Keratinocyte (primary cell): ENCODE results near the gene CDHR3. TPM values are rescaled to one million over a fixed set of nuclear protein-coding genes. Genes with fewer than 3 reads are reported as not detected.

Source experiments
- DNase-seq: peaks from one replicate; pipeline ENCODE4 v3.0.0-alpha.2; 2011; ENCODE audit warnings: low read depth, missing footprints, low spot score
- FAIRE-seq: peaks from 2 replicates; lab custom pipeline; 2011; peaks lifted over from hg19 to GRCh38; lab: Jason Lieb, UNC
- H2AFZ ChIP-seq: 2 replicates; pipeline ENCODE4 v1.6.0; 2012; ENCODE audit warnings: low read length, control low read depth, inconsistent platforms; ENCODE audit not compliant: control insufficient read depth
- H3K27ac ChIP-seq: 2 replicates; pipeline ENCODE4 v1.5.1; 2011; ENCODE audit warnings: low read length; ENCODE audit not compliant: control insufficient read depth, insufficient read depth
- H3K27me3 ChIP-seq: 3 replicates; pipeline ENCODE4 v1.6.0; 2011; ENCODE audit warnings: low read length; ENCODE audit not compliant: control insufficient read depth, insufficient read depth; ENCODE audit errors: extremely low read depth
- H3K36me3 ChIP-seq, 2 experiments: 2 replicates in 1 of 2; 3 replicates in 1 of 2; pipeline ENCODE4 v1.5.1; 2011; ENCODE audit warnings: low read length in 2 of 2, mild to moderate bottlenecking in 1 of 2; ENCODE audit not compliant: control insufficient read depth in 2 of 2, insufficient read depth in 2 of 2; ENCODE audit errors: extremely low read depth in 1 of 2
- H3K4me1 ChIP-seq: 3 replicates; pipeline ENCODE4 v1.5.1; 2011; ENCODE audit warnings: low read length; ENCODE audit not compliant: control insufficient read depth, insufficient read depth; ENCODE audit errors: extremely low read depth
- H3K4me2 ChIP-seq: 3 replicates; pipeline ENCODE4 v1.6.0; 2011; ENCODE audit warnings: low read depth, low read length; ENCODE audit not compliant: control insufficient read depth, insufficient read depth; ENCODE audit errors: extremely low read depth
- H3K4me3 ChIP-seq, 3 experiments: fragments of 200-600 bp in 1 of 3; sonication (generic) in 1 of 3; 2 replicates in 2 of 3; 3 replicates in 1 of 3; pipeline ENCODE4 v1.5.1; 2011 to 2016; ENCODE audit warnings: low read length in 3 of 3, mild to moderate bottlenecking in 3 of 3, control low read depth in 2 of 3, inconsistent platforms in 1 of 3, low read depth in 1 of 3, mixed read lengths in 1 of 3, mixed run types in 1 of 3, moderate library complexity in 1 of 3; ENCODE audit not compliant: control insufficient read depth in 2 of 3, insufficient read depth in 2 of 3; ENCODE audit errors: extremely low read depth in 1 of 3
- H3K79me2 ChIP-seq: 2 replicates; pipeline ENCODE4 v1.6.0; 2012; ENCODE audit warnings: low read length; ENCODE audit not compliant: control insufficient read depth, insufficient read depth
- H3K9ac ChIP-seq: 3 replicates; pipeline ENCODE4 v1.6.0; 2011; ENCODE audit warnings: low read length; ENCODE audit not compliant: control insufficient read depth, insufficient read depth; ENCODE audit errors: extremely low read depth
- H3K9me1 ChIP-seq: 3 replicates; pipeline ENCODE4 v1.6.0; 2011; ENCODE audit warnings: low read length; ENCODE audit not compliant: control insufficient read depth, insufficient read depth; ENCODE audit errors: extremely low read depth
- H3K9me3 ChIP-seq: 2 replicates; pipeline ENCODE4 v1.5.1; 2012; ENCODE audit warnings: low read depth, low read length; ENCODE audit not compliant: control insufficient read depth
- H4K20me1 ChIP-seq: 3 replicates; pipeline ENCODE4 v1.6.0; 2011; ENCODE audit warnings: low read length; ENCODE audit not compliant: control insufficient read depth, insufficient read depth; ENCODE audit errors: extremely low read depth
- EZH2 ChIP-seq: IDR thresholded peaks from one replicate; pipeline ENCODE4 v1.6.1; 2012; ENCODE audit warnings: inconsistent platforms, mild to moderate bottlenecking, low read length, moderate library complexity
- dilution Hi-C: fragments of 300-500 bp; cut with MboI; formaldehyde crosslinking; loops from one replicate; pipeline ENCODE4 v1.7.0; 2020; ENCODE audit warnings: low sequenced_read_pairs; ENCODE audit not compliant: extremely low pct_ligation_motif_present
- polyA plus RNA-seq, 5 experiments: library from polyadenylated mRNA; depleted of rRNA in 3 of 5; stranded (reverse) in 3 of 5; stranded (forward) in 1 of 5; unstranded in 1 of 5; fragments of >200 nt; gene quantifications; 1 replicate in 1 of 5; 2 replicates in 3 of 5; 3 replicates in 1 of 5; pipeline versions ENCODE4 v1.2.1 to v1.2.3, GENCODE V29; 2011 to 2012; ENCODE audit warnings: missing spikeins in 2 of 5, low read depth in 1 of 5, low replicate concordance in 1 of 5
- TF ChIP-seq, protein P1 (sequence below), 3 experiments: IDR thresholded peaks in 1 of 3; conservative IDR thresholded peaks in 1 of 3; optimal IDR thresholded peaks in 1 of 3; 2 replicates in 2 of 3; 3 replicates in 1 of 3; pipeline versions ENCODE3 to v1.5.1; 2011; ENCODE audit warnings: low read length in 3 of 3, mild to moderate bottlenecking in 3 of 3, moderate library complexity in 2 of 3, control low read depth in 1 of 3, inconsistent platforms in 1 of 3; ENCODE audit not compliant: insufficient read depth in 2 of 3; ENCODE audit errors: extremely low read depth in 1 of 3

Gene CDHR3
- polyA plus RNA-seq, 1 donor (not counting 4 experiments of a cell fraction or from before 2014, with no cell fraction given) = 1.2 TPM

DNA sequence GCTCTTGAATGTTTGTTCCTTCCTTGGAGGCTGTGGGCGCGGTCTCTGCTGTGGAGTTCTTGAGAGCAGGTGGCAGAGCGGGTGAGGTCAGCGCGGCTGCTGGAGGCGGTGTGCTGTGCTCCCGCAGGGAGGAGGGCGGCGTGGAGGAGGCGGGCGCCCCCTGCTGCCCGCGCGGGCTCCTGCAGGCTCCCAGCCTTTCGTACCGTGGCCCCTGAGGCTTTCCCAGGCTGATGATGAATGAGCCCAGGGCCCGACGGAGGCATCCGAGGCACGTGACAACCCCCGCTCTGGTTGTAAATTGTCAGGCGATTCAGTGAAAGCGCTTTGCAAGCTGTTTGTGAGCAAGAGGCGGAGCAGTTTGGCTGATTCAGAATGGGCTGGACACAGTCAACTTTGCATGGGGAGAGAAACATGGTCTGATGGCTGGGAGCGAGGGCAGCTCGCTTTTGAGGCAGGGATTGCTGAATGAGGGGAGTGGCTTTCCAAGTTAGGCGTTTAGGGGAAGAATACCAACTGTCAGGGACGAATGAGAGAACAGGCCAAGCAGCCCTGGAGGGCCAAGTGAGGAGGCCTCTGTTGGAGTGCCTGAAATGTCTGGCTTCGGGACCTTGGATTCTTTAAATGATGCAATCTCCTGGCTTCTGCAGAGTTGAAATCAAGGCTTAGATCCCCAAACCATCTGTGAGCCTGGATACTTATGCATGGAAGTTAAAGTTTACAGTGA lies 46.6 kb downstream of the CDHR3 start:
- H3K9me1 ChIP-seq = no peaks in the 10 kb centered on the region
- H3K4me2 ChIP-seq = peak overlapping the region; percentile 58
- H3K4me3 ChIP-seq = peak overlapping the region in 1 of 3 experiments; percentile 23
- dilution Hi-C loops = no loop called here
- FAIRE-seq = peak; percentile 61
- no peak overlapping the region for H3K9ac ChIP-seq
- H2AFZ ChIP-seq = peak overlapping the region; percentile 43
- H3K9me3 ChIP-seq = no peaks in the 10 kb centered on the region
- H4K20me1 ChIP-seq = no peaks in the 10 kb centered on the region
- H3K79me2 ChIP-seq = no peaks in the 10 kb centered on the region
- peaks cover 7% of the 10 kb centered on the region for H3K4me1 ChIP-seq
- no peaks in the 10 kb centered on the region for H3K36me3 ChIP-seq
- TF ChIP-seq EZH2 = no peak
- TF ChIP-seq, protein P1, sequence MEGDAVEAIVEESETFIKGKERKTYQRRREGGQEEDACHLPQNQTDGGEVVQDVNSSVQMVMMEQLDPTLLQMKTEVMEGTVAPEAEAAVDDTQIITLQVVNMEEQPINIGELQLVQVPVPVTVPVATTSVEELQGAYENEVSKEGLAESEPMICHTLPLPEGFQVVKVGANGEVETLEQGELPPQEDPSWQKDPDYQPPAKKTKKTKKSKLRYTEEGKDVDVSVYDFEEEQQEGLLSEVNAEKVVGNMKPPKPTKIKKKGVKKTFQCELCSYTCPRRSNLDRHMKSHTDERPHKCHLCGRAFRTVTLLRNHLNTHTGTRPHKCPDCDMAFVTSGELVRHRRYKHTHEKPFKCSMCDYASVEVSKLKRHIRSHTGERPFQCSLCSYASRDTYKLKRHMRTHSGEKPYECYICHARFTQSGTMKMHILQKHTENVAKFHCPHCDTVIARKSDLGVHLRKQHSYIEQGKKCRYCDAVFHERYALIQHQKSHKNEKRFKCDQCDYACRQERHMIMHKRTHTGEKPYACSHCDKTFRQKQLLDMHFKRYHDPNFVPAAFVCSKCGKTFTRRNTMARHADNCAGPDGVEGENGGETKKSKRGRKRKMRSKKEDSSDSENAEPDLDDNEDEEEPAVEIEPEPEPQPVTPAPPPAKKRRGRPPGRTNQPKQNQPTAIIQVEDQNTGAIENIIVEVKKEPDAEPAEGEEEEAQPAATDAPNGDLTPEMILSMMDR (optimal IDR thresholded peaks at IDR 0.05 in 1 of 3, IDR thresholded peaks at IDR 0.05 in 1 of 3, conservative IDR thresholded peaks at IDR 0.05 in 1 of 3; ENCODE audit: extremely low read depth in 1 of 3, insufficient read depth in 2 of 3, low read length in 3 of 3) = peak; percentile 87 to 99 (median 93)
- peaks cover 4% of the 10 kb centered on the region for H3K27me3 ChIP-seq
- H3K27ac ChIP-seq = no peak overlapping the region
- peak; percentile 86 for DNase-seq

DNA sequence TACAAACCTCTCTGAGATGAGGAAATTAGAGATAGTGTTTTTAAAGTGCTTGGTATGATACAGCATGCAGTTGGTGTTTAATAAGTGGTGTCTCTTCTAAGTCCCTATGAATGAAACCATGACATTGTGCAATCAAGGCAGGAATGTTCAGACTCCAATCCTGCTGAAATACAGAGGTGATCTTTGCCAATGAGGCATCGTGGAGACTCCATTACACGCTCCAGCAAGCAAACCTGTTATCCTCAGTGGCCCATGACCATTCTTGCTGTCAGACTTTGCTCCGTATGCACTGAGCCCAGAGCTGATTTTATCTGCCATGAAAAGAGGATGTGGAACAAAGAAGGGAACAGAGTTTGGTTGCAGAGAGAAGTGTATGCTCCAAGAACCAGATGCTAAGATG lies 47.3 kb downstream of the CDHR3 start:
- Histone ChIP-seq H2AFZ (no peak overlapping the region), H3K27me3 (peaks cover 4% of the 10 kb centered on the region), H3K4me1 (peaks cover 7% of the 10 kb centered on the region), H3K4me3 (no peak overlapping the region), H3K27ac (no peak overlapping the region), H3K79me2 (no peaks in the 10 kb centered on the region), H3K9ac (no peak overlapping the region), H3K9me1 (no peaks in the 10 kb centered on the region), H4K20me1 (no peaks in the 10 kb centered on the region), H3K9me3 (no peaks in the 10 kb centered on the region), H3K36me3 (no peaks in the 10 kb centered on the region), H3K4me2 (peak overlapping the region; percentile 58)
- DNase-seq (no peak), FAIRE-seq (no peak)
- TF ChIP-seq, protein P1 (optimal IDR thresholded peaks at IDR 0.05 in 1 of 3, IDR thresholded peaks at IDR 0.05 in 1 of 3, conservative IDR thresholded peaks at IDR 0.05 in 1 of 3; ENCODE audit: extremely low read depth in 1 of 3, insufficient read depth in 2 of 3, low read length in 3 of 3) = no peak
- TF ChIP-seq EZH2 = no peak
- dilution Hi-C loops = no loop called here
